HL-60 (cell line): ENCODE results near the gene MAP3K2.

Experiments
- GABPA ChIP-seq: IDR thresholded peaks from 2 replicates; pipeline ENCODE4 v1.6.1; 2012; ENCODE audit warnings: low read depth
- POLR2AphosphoS5 ChIP-seq: IDR thresholded peaks from 2 replicates; pipeline ENCODE4 v1.6.1; 2012; ENCODE audit warnings: low read depth
- REST ChIP-seq: IDR thresholded peaks from 2 replicates; pipeline ENCODE4 v1.6.1; 2012; ENCODE audit warnings: low read depth; ENCODE audit not compliant: insufficient replicate concordance
- TF ChIP-seq, protein P1 (sequence below): IDR thresholded peaks from one replicate; pipeline ENCODE4 v1.5.1; 2011; ENCODE audit warnings: low read length, control low read depth, inconsistent platforms; ENCODE audit not compliant: insufficient read depth

GRCh38 chr2:127360242-127360641 lies 27.5 kb downstream of the MAP3K2 start:
- TF ChIP-seq, protein P1, sequence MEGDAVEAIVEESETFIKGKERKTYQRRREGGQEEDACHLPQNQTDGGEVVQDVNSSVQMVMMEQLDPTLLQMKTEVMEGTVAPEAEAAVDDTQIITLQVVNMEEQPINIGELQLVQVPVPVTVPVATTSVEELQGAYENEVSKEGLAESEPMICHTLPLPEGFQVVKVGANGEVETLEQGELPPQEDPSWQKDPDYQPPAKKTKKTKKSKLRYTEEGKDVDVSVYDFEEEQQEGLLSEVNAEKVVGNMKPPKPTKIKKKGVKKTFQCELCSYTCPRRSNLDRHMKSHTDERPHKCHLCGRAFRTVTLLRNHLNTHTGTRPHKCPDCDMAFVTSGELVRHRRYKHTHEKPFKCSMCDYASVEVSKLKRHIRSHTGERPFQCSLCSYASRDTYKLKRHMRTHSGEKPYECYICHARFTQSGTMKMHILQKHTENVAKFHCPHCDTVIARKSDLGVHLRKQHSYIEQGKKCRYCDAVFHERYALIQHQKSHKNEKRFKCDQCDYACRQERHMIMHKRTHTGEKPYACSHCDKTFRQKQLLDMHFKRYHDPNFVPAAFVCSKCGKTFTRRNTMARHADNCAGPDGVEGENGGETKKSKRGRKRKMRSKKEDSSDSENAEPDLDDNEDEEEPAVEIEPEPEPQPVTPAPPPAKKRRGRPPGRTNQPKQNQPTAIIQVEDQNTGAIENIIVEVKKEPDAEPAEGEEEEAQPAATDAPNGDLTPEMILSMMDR = no peak
- TF ChIP-seq POLR2AphosphoS5 (no peak), GABPA (no peak), REST (no peak)
